Measurements from ENCODE around the gene FOXK1. TPM values are rescaled to one million over a fixed set of nuclear protein-coding genes. Genes with fewer than 3 reads are reported as not detected.

Gene FOXK1
- polyA plus RNA-seq, 3 donors: 0.33 to 16.8 (median 0.76) TPM

DNA sequence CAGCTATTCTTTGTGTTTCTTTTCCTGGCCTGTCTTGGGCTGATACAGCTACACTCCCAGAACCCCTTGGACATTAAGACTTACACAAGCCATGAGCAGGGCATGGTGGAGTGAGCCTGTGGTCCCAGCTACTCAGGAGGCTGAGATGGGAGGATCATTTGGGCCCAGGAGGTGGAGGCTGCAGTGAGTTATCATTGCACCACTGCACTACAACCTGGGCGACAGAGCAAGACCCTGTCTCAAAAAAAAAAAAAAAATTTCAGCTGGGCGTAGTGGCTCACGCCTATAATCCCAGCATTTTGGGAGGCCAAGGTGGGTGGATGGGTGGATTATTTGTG, 13.6 kb upstream of the FOXK1 start:
- Mint-ChIP-seq H3K9me3 (peaks cover 4 to 15% (median 12%) of the 10 kb centered on the region in 7 donors), H3K4me3 (no peak overlapping the region), H3K4me1 (peaks cover 2% of the 10 kb centered on the region), H3K36me3 (no peaks in the 10 kb centered on the region), H3K27ac (peak overlapping the region in 2 of 7 donors; percentile 17 to 42), H3K27me3 (ENCODE audit: low read depth in 3 of 3) (peaks cover 6 to 8% (median 8%) of the 10 kb centered on the region in 3 donors)
- Histone ChIP-seq H3K27ac (ENCODE audit: low read depth in 1 of 2, low read length in 2 of 2) (no peak overlapping the region), H3K36me3 (replicated peaks in 1 of 2; ENCODE audit: control insufficient read depth in 1 of 2, insufficient read depth in 2 of 2, low read length in 2 of 2) (no peaks in the 10 kb centered on the region), H3K79me2 (ENCODE audit: insufficient read depth, low read length) (no peaks in the 10 kb centered on the region), H3K4me3 (replicated peaks in 1 of 3; ENCODE audit: low read depth in 2 of 3, low read length in 3 of 3) (no peak overlapping the region), H3K27me3 (ENCODE audit: control insufficient read depth in 2 of 2, insufficient read depth in 2 of 2, low read length in 2 of 2) (no peaks in the 10 kb centered on the region), H3K4me1 (ENCODE audit: control insufficient read depth in 1 of 2, insufficient read depth in 2 of 2, low read length in 2 of 2) (no peaks in the 10 kb centered on the region), H4K20me1 (ENCODE audit: insufficient read depth, low read length) (no peaks in the 10 kb centered on the region), H3K9me3 (replicated peaks in 1 of 2; ENCODE audit: control insufficient read depth in 1 of 2, insufficient read depth in 1 of 2, low read length in 2 of 2) (peaks cover 0 to 4% of the 10 kb centered on the region in 2 donors), H3K9ac (ENCODE audit: insufficient read depth, low read length, poor library complexity, severe bottlenecking) (no peak overlapping the region), H2AFZ (ENCODE audit: insufficient read depth, low read depth, low read length, poor library complexity, severe bottlenecking) (no peak overlapping the region), H3K4me2 (replicated peaks; ENCODE audit: extremely low read depth, low read length, poor library complexity, severe bottlenecking) (no peak overlapping the region)
- intact Hi-C loops (cut with micrococcal nuclease): no loop called here
- WGBS (ENCODE audit: insufficient coverage): 100% methylated on average over 2 of the region's 3 CpGs
- no peak for DNase-seq
- TF ChIP-seq, protein P1, sequence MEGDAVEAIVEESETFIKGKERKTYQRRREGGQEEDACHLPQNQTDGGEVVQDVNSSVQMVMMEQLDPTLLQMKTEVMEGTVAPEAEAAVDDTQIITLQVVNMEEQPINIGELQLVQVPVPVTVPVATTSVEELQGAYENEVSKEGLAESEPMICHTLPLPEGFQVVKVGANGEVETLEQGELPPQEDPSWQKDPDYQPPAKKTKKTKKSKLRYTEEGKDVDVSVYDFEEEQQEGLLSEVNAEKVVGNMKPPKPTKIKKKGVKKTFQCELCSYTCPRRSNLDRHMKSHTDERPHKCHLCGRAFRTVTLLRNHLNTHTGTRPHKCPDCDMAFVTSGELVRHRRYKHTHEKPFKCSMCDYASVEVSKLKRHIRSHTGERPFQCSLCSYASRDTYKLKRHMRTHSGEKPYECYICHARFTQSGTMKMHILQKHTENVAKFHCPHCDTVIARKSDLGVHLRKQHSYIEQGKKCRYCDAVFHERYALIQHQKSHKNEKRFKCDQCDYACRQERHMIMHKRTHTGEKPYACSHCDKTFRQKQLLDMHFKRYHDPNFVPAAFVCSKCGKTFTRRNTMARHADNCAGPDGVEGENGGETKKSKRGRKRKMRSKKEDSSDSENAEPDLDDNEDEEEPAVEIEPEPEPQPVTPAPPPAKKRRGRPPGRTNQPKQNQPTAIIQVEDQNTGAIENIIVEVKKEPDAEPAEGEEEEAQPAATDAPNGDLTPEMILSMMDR (IDR thresholded peaks at IDR 0.05): no peak

DNA sequence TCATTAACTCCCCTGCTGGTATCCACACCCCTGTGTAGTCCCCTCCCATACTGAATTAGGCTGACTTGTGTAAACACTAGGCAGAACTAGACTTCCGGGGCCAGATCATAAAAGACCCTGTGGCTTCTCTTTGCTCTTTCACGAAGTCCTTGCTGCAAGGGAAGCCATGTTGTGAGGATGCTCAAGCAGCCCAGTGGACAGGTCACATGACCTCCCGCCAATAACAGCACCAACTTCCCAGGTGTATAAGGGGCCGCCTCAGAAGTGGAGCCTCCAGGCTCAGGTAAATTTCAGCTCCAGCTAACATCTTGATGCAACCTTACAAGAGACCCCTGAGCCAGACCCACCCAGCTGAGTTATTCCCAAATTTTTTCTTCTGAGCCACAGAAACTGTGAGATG, 11.3 kb upstream of the FOXK1 start:
- Histone ChIP-seq H3K4me3 (replicated peaks in 1 of 3; ENCODE audit: low read depth in 2 of 3, low read length in 3 of 3) (no peak overlapping the region), H3K4me1 (ENCODE audit: control insufficient read depth in 1 of 2, insufficient read depth in 2 of 2, low read length in 2 of 2) (no peaks in the 10 kb centered on the region), H3K27me3 (ENCODE audit: control insufficient read depth in 2 of 2, insufficient read depth in 2 of 2, low read length in 2 of 2) (no peaks in the 10 kb centered on the region), H3K36me3 (replicated peaks in 1 of 2; ENCODE audit: control insufficient read depth in 1 of 2, insufficient read depth in 2 of 2, low read length in 2 of 2) (no peaks in the 10 kb centered on the region), H2AFZ (ENCODE audit: insufficient read depth, low read depth, low read length, poor library complexity, severe bottlenecking) (no peak overlapping the region), H4K20me1 (ENCODE audit: insufficient read depth, low read length) (no peaks in the 10 kb centered on the region), H3K79me2 (ENCODE audit: insufficient read depth, low read length) (no peaks in the 10 kb centered on the region), H3K27ac (ENCODE audit: low read depth in 1 of 2, low read length in 2 of 2) (no peak overlapping the region), H3K9ac (ENCODE audit: insufficient read depth, low read length, poor library complexity, severe bottlenecking) (no peak overlapping the region), H3K4me2 (replicated peaks; ENCODE audit: extremely low read depth, low read length, poor library complexity, severe bottlenecking) (no peak overlapping the region), H3K9me3 (replicated peaks in 1 of 2; ENCODE audit: control insufficient read depth in 1 of 2, insufficient read depth in 1 of 2, low read length in 2 of 2) (peaks cover 0 to 20% of the 10 kb centered on the region in 2 donors)
- H3K9me3 Mint-ChIP-seq: peaks cover 6 to 29% (median 26%) of the 10 kb centered on the region in 7 donors
- TF ChIP-seq, protein P1 (IDR thresholded peaks at IDR 0.05): no peak
- H3K27ac Mint-ChIP-seq: no peak overlapping the region
- peaks cover 8 to 14% (median 8%) of the 10 kb centered on the region in 3 donors for H3K27me3 Mint-ChIP-seq (ENCODE audit: low read depth in 3 of 3)
- H3K4me3 Mint-ChIP-seq: no peak overlapping the region
- H3K36me3 Mint-ChIP-seq: no peaks in the 10 kb centered on the region
- WGBS (ENCODE audit: insufficient coverage): 100% methylated on average over 1 of the region's 4 CpGs
- no peaks in the 10 kb centered on the region for H3K4me1 Mint-ChIP-seq
- intact Hi-C loops (cut with micrococcal nuclease): no loop called here
- DNase-seq: no peak
